Panc1 (cell line): ENCODE data around the gene TFDP1. TPM values are rescaled to one million over a fixed set of nuclear protein-coding genes. Genes with fewer than 3 reads are reported as not detected.

Experiments used
- ATAC-seq: fragments of 200-7000 bp; cut with Tn5 transposase; 2 replicates; pipeline ENCODE4 v1.9.1; 2020; ENCODE audit warnings: mild to moderate bottlenecking, moderate library complexity
- BruUV-seq: library from RNA; stranded (reverse); fragments of 400-500 nt; replicated peaks from 2 replicates; lab custom pipeline; 2021; lab: Mats Ljungman, UMichigan
- CTCF ChIA-PET: fragments of 300-600 bp; sonication (Branson Sonifier 250); formaldehyde crosslinking; loops from one replicate; lab custom pipeline; 2022; ENCODE audit warnings: antibody characterized with exemption; lab: Charles Lee
- POLR2A ChIA-PET: fragments of 300-600 bp; sonication (Branson Sonifier 250); formaldehyde crosslinking; loops from one replicate; lab custom pipeline; 2022; ENCODE audit warnings: antibody characterized with exemption; lab: Charles Lee
- DNase-seq: peaks from one replicate; pipeline ENCODE4 v3.0.0-alpha.2; 2010; ENCODE audit warnings: low read depth, low spot score
- H3K27ac ChIP-seq: 2 replicates; pipeline ENCODE4 v1.5.1; 2011; ENCODE audit warnings: mild to moderate bottlenecking, low read length, inconsistent platforms
- H3K27me3 ChIP-seq: fragments of 200-500 bp; sonication (Bioruptor generic); 2 replicates; pipeline ENCODE4 v1.6.0; 2014; ENCODE audit warnings: low read length, inconsistent platforms; ENCODE audit not compliant: control insufficient read depth, insufficient read depth
- H3K36me3 ChIP-seq: fragments of 200-500 bp; sonication (Bioruptor generic); 2 replicates; pipeline ENCODE4 v1.5.1; 2014; ENCODE audit warnings: inconsistent platforms, mild to moderate bottlenecking, low read length, moderate library complexity; ENCODE audit not compliant: control insufficient read depth, insufficient read depth
- H3K4me1 ChIP-seq: 2 replicates; pipeline ENCODE4 v1.5.1; 2011; ENCODE audit warnings: inconsistent platforms, mild to moderate bottlenecking, low read length, moderate library complexity; ENCODE audit not compliant: control insufficient read depth, insufficient read depth
- H3K4me3 ChIP-seq, 2 experiments: 2 replicates each; pipeline ENCODE4 v1.5.1; 2011 to 2012; ENCODE audit warnings: low read depth in 2 of 2, low read length in 2 of 2, mild to moderate bottlenecking in 2 of 2, inconsistent platforms in 1 of 2, moderate library complexity in 1 of 2
- H3K9me3 ChIP-seq: fragments of 200-500 bp; sonication (Bioruptor generic); 2 replicates; pipeline ENCODE4 v1.5.1; 2014; ENCODE audit warnings: low read depth, mild to moderate bottlenecking, inconsistent platforms, low read length, moderate library complexity; ENCODE audit not compliant: control insufficient read depth, insufficient read depth
- CTCF ChIP-seq: fragments of 450-650 bp; IDR thresholded peaks from 2 replicates; pipeline ENCODE4 v1.5.1; 2017; ENCODE audit warnings: mild to moderate bottlenecking
- POLR2AphosphoS5 ChIP-seq: IDR thresholded peaks from 2 replicates; pipeline ENCODE4 v1.6.1; 2012; ENCODE audit warnings: mild to moderate bottlenecking, low read depth, low read length, moderate library complexity
- SIN3A ChIP-seq: IDR thresholded peaks from 2 replicates; pipeline ENCODE4 v1.6.1; 2012; ENCODE audit warnings: low read depth, mild to moderate bottlenecking, low read length, moderate library complexity, borderline replicate concordance; ENCODE audit not compliant: insufficient read depth
- TCF7L2 ChIP-seq: IDR thresholded peaks from 2 replicates; pipeline ENCODE4 v1.6.1; 2011; ENCODE audit warnings: mild to moderate bottlenecking, low read depth, low read length, inconsistent platforms
- in situ Hi-C: cut with HindIII; loops from 2 replicates; pipeline ENCODE4 v1.10.0; 2016; ENCODE audit warnings: low sequenced_read_pairs, low pct_unique_long_range_greater_than_20kb
- intact Hi-C: fragments of 100-400 bp; cut with micrococcal nuclease; formaldehyde crosslinking; loops from one replicate; pipeline ENCODE4 v1.10.0; 2022; ENCODE audit not compliant: unreplicated experiment
- total RNA-seq: library from RNA; stranded (reverse); gene quantifications from one replicate; pipeline ENCODE4 v1.2.1, GENCODE V29; 2021; ENCODE audit not compliant: unreplicated experiment

TFDP1 gene
- total RNA-seq, 1 experiment from 2014 or later = 91.6 TPM

- in situ Hi-C loops (no loop called here), intact Hi-C loops (no loop called here)
- ChIA-PET CTCF (no interaction called here), POLR2A (no interaction called here)
- TF ChIP-seq SIN3A (no peak), POLR2AphosphoS5 (no peak)
- Histone ChIP-seq H3K4me3 (no peak overlapping the region), H3K36me3 (no peaks in the 10 kb centered on the region), H3K4me1 (no peaks in the 10 kb centered on the region), H3K27ac (no peak overlapping the region), H3K27me3 (no peaks in the 10 kb centered on the region), H3K9me3 (no peaks in the 10 kb centered on the region)
- ATAC-seq (no peak), DNase-seq (no peak)
- no TSS peak for BruUV-seq
Measured at GRCh38 chr13:113652404-113653263, 68.1 kb downstream of the TFDP1 start.

GRCh38 chr13:113653264-113654174, 69.0 kb downstream of the TFDP1 start:
- H3K27me3 ChIP-seq = no peaks in the 10 kb centered on the region
- ATAC-seq (no peak), DNase-seq (no peak)
- CTCF ChIA-PET = no interaction called here
- intact Hi-C loops = no loop called here
- H3K36me3 ChIP-seq = no peaks in the 10 kb centered on the region
- BruUV-seq = no TSS peak
- no peaks in the 10 kb centered on the region for H3K4me1 ChIP-seq
- POLR2A ChIA-PET = no interaction called here
- H3K9me3 ChIP-seq = no peaks in the 10 kb centered on the region
- no peak for TF ChIP-seq TCF7L2
- in situ Hi-C loops = no loop called here
- H3K27ac ChIP-seq = no peak overlapping the region
- H3K4me3 ChIP-seq = no peak overlapping the region

GRCh38 chr13:113654175-113654560, 69.6 kb downstream of the TFDP1 start:
- Histone ChIP-seq H3K9me3 (no peaks in the 10 kb centered on the region), H3K27me3 (no peaks in the 10 kb centered on the region), H3K36me3 (no peaks in the 10 kb centered on the region), H3K27ac (no peak overlapping the region), H3K4me1 (no peaks in the 10 kb centered on the region), H3K4me3 (no peak overlapping the region)
- no TSS peak for BruUV-seq
- intact Hi-C loops = no loop called here
- ChIA-PET POLR2A (no interaction called here), CTCF (no interaction called here)
- ATAC-seq = no peak
- no peak for TF ChIP-seq CTCF
- in situ Hi-C loops = no loop called here
- DNase-seq = no peak
